GM18517 (cell line): ENCODE data around the gene GTF2I.
A peak's percentile ranks its signal among the peaks of the same experiment; 100 is the strongest.
"Not testable (repeated sequence)": the region's sequence is repeated elsewhere in the genome, so short reads cannot be mapped to it uniquely, and the experiment has no call there.

Experiments used
- ATAC-seq: cut with Tn5 transposase; IDR thresholded peaks from one replicate; pipeline ENCODE4 v1.9.1; 2021; ENCODE audit warnings: mild to moderate bottlenecking, moderate library complexity; ENCODE audit not compliant: unreplicated experiment

GTF2I gene

GRCh38 chr7:74656441-74656836, 1.1 kb upstream of the GTF2I start:
- no peak for ATAC-seq

GRCh38 chr7:74656837-74657691, 454 bp upstream of the GTF2I start:
- peak; percentile 45 for ATAC-seq

GRCh38 chr7:74658178-74659004, 873 bp downstream of the GTF2I start:
- peak; percentile 24 for ATAC-seq

GRCh38 chr7:74660202-74660601, 2.7 kb downstream of the GTF2I start:
- ATAC-seq = not testable (repeated sequence)

GRCh38 chr7:74661836-74662794, 4.6 kb downstream of the GTF2I start:
- ATAC-seq = not testable (repeated sequence)

GRCh38 chr7:74665296-74665938, 7.9 kb downstream of the GTF2I start:
- ATAC-seq = no peak

GRCh38 chr7:74667013-74667412, 9.5 kb downstream of the GTF2I start:
- ATAC-seq = not testable (repeated sequence)

GRCh38 chr7:74667520-74667919, 10.0 kb downstream of the GTF2I start:
- not testable (repeated sequence) for ATAC-seq

- ATAC-seq = no peak
These were observed 14.1 kb downstream of the GTF2I start for GRCh38 chr7:74671602-74672001.

GRCh38 chr7:74672343-74672915, 14.9 kb downstream of the GTF2I start:
- ATAC-seq = no peak

GRCh38 chr7:74674166-74674565, 16.6 kb downstream of the GTF2I start:
- no peak for ATAC-seq

- no peak for ATAC-seq
These were observed 25.3 kb downstream of the GTF2I start for GRCh38 chr7:74682829-74683228.

GRCh38 chr7:74683799-74684198, 26.3 kb downstream of the GTF2I start:
- no peak for ATAC-seq

- no peak for ATAC-seq
These were observed 27.0 kb downstream of the GTF2I start for GRCh38 chr7:74684473-74684872.

GRCh38 chr7:74684921-74685320, 27.4 kb downstream of the GTF2I start:
- ATAC-seq = no peak

GRCh38 chr7:74690474-74690873, 33.0 kb downstream of the GTF2I start:
- ATAC-seq = no peak

- not testable (repeated sequence) for ATAC-seq
These were observed 46.9 kb downstream of the GTF2I start for GRCh38 chr7:74704419-74704818.

GRCh38 chr7:74707238-74707637, 49.7 kb downstream of the GTF2I start:
- no peak for ATAC-seq

- no peak for ATAC-seq
These were observed 51.2 kb downstream of the GTF2I start for GRCh38 chr7:74708569-74709275.
